NCI-H2196 treated with DMSO at 0.1 percent for 48 hours (cell line): ENCODE measurements around the gene PSMB7.
"Not testable (repeated sequence)": the region's sequence is repeated elsewhere in the genome, so short reads cannot be mapped to it uniquely, and the experiment has no call there.

Experiments used
- DNase-seq: peaks from one replicate; lab custom pipeline; 2025; ENCODE audit not compliant: unreplicated experiment; lab: John Stamatoyannopoulos, UW

PSMB7 gene

GRCh38 chr9:124443625-124444024 lies 28.4 kb upstream of the PSMB7 start:
- no peak for DNase-seq

- no peak for DNase-seq
These were observed 27.6 kb upstream of the PSMB7 start for GRCh38 chr9:124442826-124443225.

- no peak for DNase-seq
These were observed 27.1 kb upstream of the PSMB7 start for GRCh38 chr9:124442379-124442778.

GRCh38 chr9:124441291-124441690 lies 26.0 kb upstream of the PSMB7 start:
- DNase-seq = no peak

- DNase-seq = no peak
These were observed 25.5 kb upstream of the PSMB7 start for GRCh38 chr9:124440786-124441185.

- DNase-seq = no peak
These were observed 24.5 kb upstream of the PSMB7 start for GRCh38 chr9:124439686-124440243.

GRCh38 chr9:124439086-124439485 lies 23.8 kb upstream of the PSMB7 start:
- DNase-seq = no peak

GRCh38 chr9:124438091-124438490 lies 22.8 kb upstream of the PSMB7 start:
- DNase-seq = no peak

GRCh38 chr9:124437086-124437485 lies 21.8 kb upstream of the PSMB7 start:
- no peak for DNase-seq

- DNase-seq = no peak
These were observed 21.1 kb upstream of the PSMB7 start for GRCh38 chr9:124436320-124436719.

GRCh38 chr9:124429530-124429867 lies 14.3 kb upstream of the PSMB7 start:
- no peak for DNase-seq

- no peak for DNase-seq
These were observed 13.7 kb upstream of the PSMB7 start for GRCh38 chr9:124428751-124429529.

- no peak for DNase-seq
These were observed 12.0 kb upstream of the PSMB7 start for GRCh38 chr9:124427281-124427680.

- no peak for DNase-seq
These were observed 11.1 kb upstream of the PSMB7 start for GRCh38 chr9:124426361-124426760.

- not testable (repeated sequence) for DNase-seq
These were observed 10.5 kb upstream of the PSMB7 start for GRCh38 chr9:124425733-124426132.

- no peak for DNase-seq
These were observed 8.3 kb upstream of the PSMB7 start for GRCh38 chr9:124423591-124423990.

GRCh38 chr9:124423155-124423554 lies 7.9 kb upstream of the PSMB7 start:
- no peak for DNase-seq

GRCh38 chr9:124420991-124421543 lies 5.8 kb upstream of the PSMB7 start:
- peak; percentile 72 for DNase-seq

GRCh38 chr9:124419832-124420489 lies 4.7 kb upstream of the PSMB7 start:
- DNase-seq = no peak

- DNase-seq = no peak
These were observed 726 bp upstream of the PSMB7 start for GRCh38 chr9:124415852-124416484.

GRCh38 chr9:124414612-124415011 lies 630 bp downstream of the PSMB7 start:
- no peak for DNase-seq

- no peak for DNase-seq
These were observed 3.0 kb downstream of the PSMB7 start for GRCh38 chr9:124412228-124412575.
